ENCODE results near the gene BTD. TPM values are rescaled to one million over a fixed set of nuclear protein-coding genes. Genes with fewer than 3 reads are reported as not detected.

BTD gene
- total and polyA plus RNA-seq, 2 experiments from 2014 or later, result 17.8 to 20.0 TPM

DNA sequence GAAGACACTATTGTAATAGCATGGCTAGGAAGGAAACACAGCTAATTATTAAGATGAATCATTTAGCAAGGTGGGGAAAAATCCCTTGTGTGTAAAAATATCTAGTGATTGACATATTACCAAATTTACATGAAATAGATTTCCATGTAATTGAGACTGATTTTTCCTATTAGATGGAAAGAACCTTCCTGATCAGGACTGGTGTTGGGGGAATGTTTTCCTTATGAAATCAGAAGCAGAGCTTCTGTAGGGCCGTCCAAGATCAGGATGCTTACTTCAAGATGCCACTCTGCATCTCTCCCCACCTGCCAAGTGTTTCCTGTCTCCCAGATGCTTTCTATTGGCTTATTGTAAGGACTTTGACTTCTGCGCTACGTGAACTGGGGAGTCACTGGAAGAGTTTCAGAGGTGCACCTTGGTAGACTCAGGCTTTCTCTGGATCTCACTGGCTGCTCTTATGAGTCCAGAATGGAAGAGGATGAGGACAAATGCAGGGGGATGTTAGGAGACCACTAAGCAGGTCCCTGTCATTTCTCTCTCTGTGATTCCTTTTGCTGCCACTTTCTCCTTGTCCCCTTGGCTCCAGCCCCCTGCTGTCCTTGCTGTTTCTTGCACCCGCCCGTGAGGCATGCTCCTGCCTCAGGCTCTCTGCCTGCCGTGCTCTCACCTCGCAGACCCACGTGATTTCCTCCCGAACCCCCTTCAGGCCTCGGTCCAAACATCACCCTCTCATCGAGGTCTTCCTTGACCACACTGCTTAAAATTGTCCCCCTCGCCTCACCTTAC lies 30.1 kb downstream of the BTD start:
- no peaks in the 10 kb centered on the region for H4K20me1 ChIP-seq (replicated peaks; ENCODE audit: insufficient read depth)
- Mint-ChIP-seq H3K27ac (peak overlapping the region; percentile 87), H3K4me3 (no peak overlapping the region), H3K9me3 (no peaks in the 10 kb centered on the region), H3K36me3 (ENCODE audit: low read depth) (peaks cover 4% of the 10 kb centered on the region; the same call in 1 of the 3 replicates), H3K4me1 (peaks cover 63% of the 10 kb centered on the region), H3K27me3 (ENCODE audit: insufficient read depth, low read depth, poor library complexity) (peaks cover 4% of the 10 kb centered on the region)
- H3K27ac ChIP-seq (ENCODE audit: low read depth), result peak overlapping the region; percentile 72
- H2AFZ ChIP-seq, result no peak overlapping the region
- no peaks in the 10 kb centered on the region for H3K27me3 ChIP-seq (ENCODE audit: insufficient read depth)
- peaks cover 60% of the 10 kb centered on the region for H3K4me1 ChIP-seq (ENCODE audit: insufficient read depth)
- H3F3A ChIP-seq (replicated peaks; ENCODE audit: low read depth), result no peaks in the 10 kb centered on the region
- TF ChIP-seq EZH2 (IDR thresholded peaks at IDR 0.05; ENCODE audit: low read depth, unreplicated experiment) (no peak), CTCF (conservative IDR thresholded peaks at IDR 0.05; ENCODE audit: low read depth in 2 of 2) (0 out of 4 replicates have a peak, but pooled peaks have one; percentile 2 to 9)
- H3K36me3 ChIP-seq (ENCODE audit: insufficient read depth), result no peaks in the 10 kb centered on the region
- H3K9me2 ChIP-seq (ENCODE audit: insufficient read depth), result no peaks in the 10 kb centered on the region; the same call in 1 of the 2 replicates
- ATAC-seq, result peak; percentile 13
- no peak overlapping the region for H3K4me3 ChIP-seq
- DNase-seq (ENCODE audit: low spot score), result peak; percentile 43
- H3K4me2 ChIP-seq, result peak overlapping the region; percentile 44
- H3K79me2 ChIP-seq (replicated peaks; ENCODE audit: insufficient read depth), result no peaks in the 10 kb centered on the region

- H3K4me3 Mint-ChIP-seq, result no peak overlapping the region
- TF ChIP-seq JUNB (IDR thresholded peaks at IDR 0.05; ENCODE audit: unreplicated experiment), result no peak
- no peak for TF ChIP-seq EZH2 (IDR thresholded peaks at IDR 0.05; ENCODE audit: low read depth, unreplicated experiment)
- no peak for TF ChIP-seq CTCF (conservative IDR thresholded peaks at IDR 0.05; ENCODE audit: low read depth in 2 of 2)
- TF ChIP-seq EZH2phosphoT487 (IDR thresholded peaks at IDR 0.05; ENCODE audit: unreplicated experiment), result no peak
- TF ChIP-seq, protein P1, sequence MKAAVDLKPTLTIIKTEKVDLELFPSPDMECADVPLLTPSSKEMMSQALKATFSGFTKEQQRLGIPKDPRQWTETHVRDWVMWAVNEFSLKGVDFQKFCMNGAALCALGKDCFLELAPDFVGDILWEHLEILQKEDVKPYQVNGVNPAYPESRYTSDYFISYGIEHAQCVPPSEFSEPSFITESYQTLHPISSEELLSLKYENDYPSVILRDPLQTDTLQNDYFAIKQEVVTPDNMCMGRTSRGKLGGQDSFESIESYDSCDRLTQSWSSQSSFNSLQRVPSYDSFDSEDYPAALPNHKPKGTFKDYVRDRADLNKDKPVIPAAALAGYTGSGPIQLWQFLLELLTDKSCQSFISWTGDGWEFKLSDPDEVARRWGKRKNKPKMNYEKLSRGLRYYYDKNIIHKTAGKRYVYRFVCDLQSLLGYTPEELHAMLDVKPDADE (IDR thresholded peaks at IDR 0.05), result no peak
- TF ChIP-seq POLR2AphosphoS5 (IDR thresholded peaks at IDR 0.05; ENCODE audit: low read depth), result no peak
- no peak for TF ChIP-seq STAT1 (IDR thresholded peaks at IDR 0.05; ENCODE audit: unreplicated experiment)
- TF ChIP-seq NANOG (IDR thresholded peaks at IDR 0.05; ENCODE audit: borderline replicate concordance), result no peak
- TF ChIP-seq CREB1 (CRISPR knock-in tag; IDR thresholded peaks at IDR 0.05; ENCODE audit: low read depth), result no peak
- no peak for TF ChIP-seq ZNF331 (CRISPR knock-in tag; IDR thresholded peaks at IDR 0.05; ENCODE audit: low read depth)
Observed at GRCh38 chr3:15632212-15632580, 30.7 kb downstream of the BTD start.

More at GRCh38 chr3:15632212-15632580, 30.7 kb downstream of the BTD start:
- no peak for ATAC-seq
- H3F3A ChIP-seq (replicated peaks; ENCODE audit: low read depth), result no peaks in the 10 kb centered on the region
- peaks cover 4% of the 10 kb centered on the region for H3K27me3 Mint-ChIP-seq (ENCODE audit: insufficient read depth, low read depth, poor library complexity)
- H2AFZ ChIP-seq, result no peak overlapping the region
- peaks cover 60% of the 10 kb centered on the region for H3K4me1 ChIP-seq (ENCODE audit: insufficient read depth)
- H3K27ac Mint-ChIP-seq, result peak overlapping the region; percentile 87
- no peaks in the 10 kb centered on the region for H4K20me1 ChIP-seq (replicated peaks; ENCODE audit: insufficient read depth)
- H3K27ac ChIP-seq (ENCODE audit: low read depth), result peak overlapping the region; percentile 71; the same call in 1 of the 2 replicates
- H3K4me1 Mint-ChIP-seq, result peaks cover 65% of the 10 kb centered on the region
- H3K27me3 ChIP-seq (ENCODE audit: insufficient read depth), result no peaks in the 10 kb centered on the region
- no peaks in the 10 kb centered on the region for H3K9me3 Mint-ChIP-seq
- H3K4me3 ChIP-seq, result no peak overlapping the region
- DNase-seq (ENCODE audit: low spot score), result no peak
- peak overlapping the region; percentile 44 for H3K4me2 ChIP-seq
- H3K36me3 Mint-ChIP-seq (ENCODE audit: low read depth), result peaks cover 4% of the 10 kb centered on the region; the same call in 1 of the 3 replicates
- no peaks in the 10 kb centered on the region; the same call in 1 of the 2 replicates for H3K9me2 ChIP-seq (ENCODE audit: insufficient read depth)
- H3K79me2 ChIP-seq (replicated peaks; ENCODE audit: insufficient read depth), result no peaks in the 10 kb centered on the region
- H3K36me3 ChIP-seq (ENCODE audit: insufficient read depth), result no peaks in the 10 kb centered on the region
